B cell (primary cell): ENCODE measurements around the gene RAPGEF5. TPM values are rescaled to one million over a fixed set of nuclear protein-coding genes. Genes with fewer than 3 reads are reported as not detected.

Source experiments
- ATAC-seq: fragments of 200-7000 bp; cut with Tn5 transposase; one replicate; pipeline ENCODE4 v1.10.0; 2021; ENCODE audit warnings: low read depth, mild to moderate bottlenecking, moderate number of reproducible peaks, moderate library complexity
- CTCF ChIA-PET: fragments of 350-600 bp; sonication (Branson Sonifier 250); formaldehyde crosslinking; loops from one replicate; lab custom pipeline; 2021; ENCODE audit warnings: antibody characterized with exemption, inconsistent platforms; lab: Charles Lee
- POLR2A ChIA-PET: fragments of 350-600 bp; sonication (Branson Sonifier 250); formaldehyde crosslinking; loops from one replicate; lab custom pipeline; 2021; ENCODE audit warnings: antibody characterized with exemption; lab: Charles Lee
- DNase-seq: peaks from one replicate; pipeline ENCODE4 v3.0.0; 2013
- H2AFZ ChIP-seq: 2 replicates; pipeline ENCODE4 v1.6.1; 2012; ENCODE audit warnings: mild to moderate bottlenecking, low read depth, low read length; ENCODE audit not compliant: insufficient read depth, poor library complexity, severe bottlenecking
- H3K27ac ChIP-seq, 2 donors: 1 replicate in 1 of 2; 2 replicates in 1 of 2; pipeline ENCODE4 v1.5.1; 2012 to 2013; ENCODE audit warnings: low read length in 2 of 2, mild to moderate bottlenecking in 2 of 2, moderate library complexity in 1 of 2
- H3K27me3 ChIP-seq, 4 experiments: fragments of 200-600 bp in 1 of 4; sonication (generic) in 1 of 4; replicated peaks in 1 of 4; 1 replicate in 2 of 4; 2 replicates in 2 of 4; pipeline versions ENCODE4 v1.6.1 to v1.7.0; 2013 to 2016; ENCODE audit warnings: low read length in 3 of 4, mild to moderate bottlenecking in 2 of 4, mixed read lengths in 1 of 4, moderate library complexity in 1 of 4; ENCODE audit not compliant: insufficient read depth in 4 of 4, control insufficient read depth in 3 of 4; ENCODE audit errors: control extremely low read depth in 1 of 4
- H3K36me3 ChIP-seq, 2 experiments: replicated peaks in 1 of 2; 1 replicate in 1 of 2; 2 replicates in 1 of 2; pipeline versions ENCODE4 v1.6.1 to v1.7.1; 2013; ENCODE audit warnings: low read length in 1 of 2; ENCODE audit not compliant: insufficient read depth in 2 of 2, control insufficient read depth in 1 of 2; ENCODE audit errors: control extremely low read depth in 1 of 2, extremely low read depth in 1 of 2
- H3K4me1 ChIP-seq, 2 donors: fragments of 200-600 bp in 1 of 2; sonication (generic) in 1 of 2; 1 replicate in 1 of 2; 2 replicates in 1 of 2; pipeline versions ENCODE4 v1.5.1 to v1.6.1; 2013 to 2017; ENCODE audit warnings: low read length in 2 of 2; ENCODE audit not compliant: control insufficient read depth in 2 of 2, insufficient read depth in 2 of 2
- H3K4me2 ChIP-seq: replicated peaks from 2 replicates; pipeline ENCODE3; 2012; ENCODE audit warnings: mild to moderate bottlenecking, low read depth, low read length; ENCODE audit not compliant: poor library complexity, severe bottlenecking
- H3K4me3 ChIP-seq, 5 experiments: fragments of 200-600 bp in 1 of 5; sonication (generic) in 1 of 5; 1 replicate in 3 of 5; 2 replicates in 2 of 5; pipeline versions ENCODE4 v1.5.1 to v1.7.0; 2011 to 2016; ENCODE audit warnings: low read length in 4 of 5, mild to moderate bottlenecking in 4 of 5, low read depth in 2 of 5, control low read depth in 1 of 5, moderate library complexity in 1 of 5; ENCODE audit not compliant: insufficient read depth in 1 of 5; ENCODE audit errors: control extremely low read depth in 1 of 5, extremely low read depth in 1 of 5
- H3K79me2 ChIP-seq: fragments of 200-600 bp; sonication (generic); one replicate; pipeline ENCODE4 v1.6.0; 2016; ENCODE audit warnings: low read length; ENCODE audit not compliant: control insufficient read depth, insufficient read depth
- H3K9ac ChIP-seq: fragments of 200-600 bp; sonication (generic); 2 replicates; pipeline ENCODE4 v1.6.1; 2017; ENCODE audit warnings: mild to moderate bottlenecking, low read length, moderate library complexity
- H3K9me3 ChIP-seq, 3 donors: one replicate each; pipeline versions ENCODE4 v1.6.1 to v1.7.1; 2013; ENCODE audit warnings: low read length in 2 of 3; ENCODE audit not compliant: control insufficient read depth in 2 of 3, insufficient read depth in 1 of 3; ENCODE audit errors: control extremely low read depth in 1 of 3
- H4K20me1 ChIP-seq: 2 replicates; pipeline ENCODE4 v1.6.0; 2012; ENCODE audit warnings: mild to moderate bottlenecking, low read length; ENCODE audit not compliant: insufficient read depth, control insufficient read depth, poor library complexity, severe bottlenecking
- H3K27ac Mint-ChIP-seq: one replicate; pipeline ENCODE4 v1.8.0; 2021; ENCODE audit warnings: mixed read lengths
- H3K27me3 Mint-ChIP-seq: one replicate; pipeline ENCODE4 v1.8.0; 2021; ENCODE audit warnings: mixed read lengths
- H3K4me1 Mint-ChIP-seq: one replicate; pipeline ENCODE4 v1.8.0; 2021; ENCODE audit warnings: mixed read lengths
- H3K4me3 Mint-ChIP-seq: one replicate; pipeline ENCODE4 v1.8.0; 2021; ENCODE audit warnings: mixed read lengths
- H3K9me3 Mint-ChIP-seq: one replicate; pipeline ENCODE4 v1.8.0; 2022; ENCODE audit warnings: mixed read lengths; ENCODE audit not compliant: insufficient read depth
- CTCF ChIP-seq: fragments of 200-600 bp; IDR thresholded peaks from one replicate; pipeline ENCODE4 v1.8.0; 2022; ENCODE audit warnings: antibody characterized with exemption, mild to moderate bottlenecking
- EZH2 ChIP-seq: IDR thresholded peaks from 2 replicates; pipeline ENCODE4 v1.6.1; 2012; ENCODE audit warnings: borderline replicate concordance, low read depth, mild to moderate bottlenecking, moderate library complexity, low read length; ENCODE audit not compliant: insufficient read depth, poor library complexity, severe bottlenecking
- WGBS: methylation state at CpG from one replicate; pipeline ENCODE4 v1.1.5; 2013; ENCODE audit warnings: missing lambda C conversion rate; ENCODE audit not compliant: insufficient coverage; 5-methylcytosine and 5-hydroxymethylcytosine counted together
- intact Hi-C: fragments of 100-400 bp; cut with micrococcal nuclease; formaldehyde crosslinking; loops from one replicate; pipeline ENCODE4 v1.10.0; 2022
- polyA plus RNA-seq: library from polyadenylated mRNA; depleted of rRNA; stranded (reverse); fragments of >200 nt; gene quantifications from 2 replicates; pipeline ENCODE4 v1.2.3, GENCODE V29; 2012
- total RNA-seq, 2 donors: library from RNA; stranded (reverse); fragments of 120-200 nt in 1 of 2; gene quantifications; 1 replicate in 1 of 2; 2 replicates in 1 of 2; pipeline versions ENCODE4 v1.2.3 to v1.2.4, GENCODE V29; 2013 to 2022

The RAPGEF5 gene
- total and polyA plus RNA-seq, 2 donors (not counting 1 experiment from before 2014, with no cell fraction given): 1.5 to 37.6 TPM

GRCh38 chr7:22270371-22270770 lies 86.6 kb downstream of the RAPGEF5 start:
- H3K9me3 ChIP-seq: no peaks in the 10 kb centered on the region
- H3K4me3 Mint-ChIP-seq: no peak overlapping the region
- DNase-seq: no peak
- no peak overlapping the region for H3K27ac ChIP-seq
- no peaks in the 10 kb centered on the region for H3K27me3 Mint-ChIP-seq
- no peaks in the 10 kb centered on the region for H3K9me3 Mint-ChIP-seq
- no peak overlapping the region for H3K4me2 ChIP-seq
- ChIA-PET POLR2A (no interaction called here), CTCF (no interaction called here)
- no peak overlapping the region for H3K4me3 ChIP-seq
- no peak overlapping the region for H2AFZ ChIP-seq
- TF ChIP-seq EZH2: no peak
- H3K4me1 Mint-ChIP-seq: no peaks in the 10 kb centered on the region
- H3K27me3 ChIP-seq: no peaks in the 10 kb centered on the region
- no peak for ATAC-seq
- peaks cover 0 to 1% of the 10 kb centered on the region in 2 experiments for H3K36me3 ChIP-seq
- H4K20me1 ChIP-seq: no peaks in the 10 kb centered on the region
- intact Hi-C loops: no loop called here
- H3K27ac Mint-ChIP-seq: no peak overlapping the region
- no peaks in the 10 kb centered on the region for H3K79me2 ChIP-seq
- H3K9ac ChIP-seq: no peak overlapping the region
- H3K4me1 ChIP-seq: no peaks in the 10 kb centered on the region

- DNase-seq: no peak
- TF ChIP-seq CTCF (no peak), EZH2 (no peak)
- H3K4me1 ChIP-seq: no peaks in the 10 kb centered on the region
- no peaks in the 10 kb centered on the region for H3K9me3 ChIP-seq
- POLR2A ChIA-PET: no interaction called here
- H2AFZ ChIP-seq: no peak overlapping the region
- H3K27me3 ChIP-seq: no peaks in the 10 kb centered on the region
- Mint-ChIP-seq H3K4me1 (no peaks in the 10 kb centered on the region), H3K27ac (no peak overlapping the region), H3K27me3 (no peaks in the 10 kb centered on the region), H3K9me3 (no peaks in the 10 kb centered on the region), H3K4me3 (no peak overlapping the region)
- ATAC-seq: no peak
- no peaks in the 10 kb centered on the region for H3K79me2 ChIP-seq
- intact Hi-C loops: no loop called here
- no peak overlapping the region for H3K27ac ChIP-seq
- H4K20me1 ChIP-seq: no peaks in the 10 kb centered on the region
- CTCF ChIA-PET: interaction anchor here (0.7 kb wide), 1 partner anchor 817 kb away, joined by 3 read pairs; no protein-coding TSS in a partner anchor
- H3K4me3 ChIP-seq: no peak overlapping the region
- H3K36me3 ChIP-seq: peaks cover 0 to 1% of the 10 kb centered on the region in 2 experiments
- H3K4me2 ChIP-seq: no peak overlapping the region
- 69% methylated on average over 2 of the region's 3 CpGs for WGBS
- H3K9ac ChIP-seq: no peak overlapping the region
These were observed 87.0 kb downstream of the RAPGEF5 start for GRCh38 chr7:22269963-22270362.
